ENCODE results near the gene ZNF710. TPM values are rescaled to one million over a fixed set of nuclear protein-coding genes. Genes with fewer than 3 reads are reported as not detected.
A peak's percentile ranks its signal among the peaks of the same experiment; 100 is the strongest.

Gene ZNF710
- total and polyA plus RNA-seq, 9 of the 15 experiments (the other 6 are each of a cell fraction or from before 2014, with no cell fraction given): 0.56 to 14.2 (median 5.2) TPM

GRCh38 chr15:89978914-89979313 is 22.2 kb upstream of the ZNF710 start:
- Histone ChIP-seq H2AFZ (ENCODE audit: low read depth, low read length) (no peak overlapping the region), H3K79me2 (ENCODE audit: control insufficient read depth, insufficient read depth, low read length) (no peaks in the 10 kb centered on the region), H4K20me1 (replicated peaks; ENCODE audit: control insufficient read depth, insufficient read depth, low read length) (no peaks in the 10 kb centered on the region), H3K36me3 (ENCODE audit: control insufficient read depth, insufficient read depth, low read length) (no peaks in the 10 kb centered on the region), H3K9me3 (replicated peaks; ENCODE audit: control insufficient read depth, insufficient read depth, low read depth, low read length) (no peaks in the 10 kb centered on the region), H3K4me1 (replicated peaks in 1 of 2; ENCODE audit: control insufficient read depth in 2 of 2, insufficient read depth in 2 of 2, low read length in 2 of 2) (no peaks in the 10 kb centered on the region; a peak in 1 of 5 replicates), H3K4me2 (ENCODE audit: insufficient read depth, low read length) (no peak overlapping the region), H3K27me3 (ENCODE audit: control insufficient read depth in 2 of 2, insufficient read depth in 2 of 2, low read length in 2 of 2) (peaks cover 0 to 6% of the 10 kb centered on the region in 2 experiments; a peak in 2 of 5 replicates), H3K4me3 (no peak overlapping the region), H3K9me1 (ENCODE audit: control insufficient read depth, insufficient read depth, low read length) (no peaks in the 10 kb centered on the region), H3K9ac (ENCODE audit: insufficient read depth in 1 of 2, low read depth in 2 of 2, low read length in 2 of 2) (no peak overlapping the region), H3K27ac (ENCODE audit: extremely low read depth, low read depth, low read length) (no peak overlapping the region)
- BruUV-seq (replicated peaks): no TSS peak
- intact Hi-C loops (cut with micrococcal nuclease): no loop called here
- 6% methylated on average over 5 of the region's 7 CpGs for WGBS (ENCODE audit: insufficient coverage, low coverage, missing lambda C conversion rate)
- ChIA-PET CTCF (ENCODE audit: low intra/inter-chr PET ratio) (no interaction called here), POLR2A (interaction anchor here (0.6 kb wide), 2 partner anchors 61 to 255 kb away, joined by 4 to 5 read pairs; partner anchors contain the start of genes CIB1 and GDPGP1)
- no peak for ATAC-seq
- DNase-seq (ENCODE audit: extremely low read depth in 1 of 4, low spot score in 3 of 4): no peak
- no peak for TF ChIP-seq RREB1 (CRISPR knock-in tag; IDR thresholded peaks at IDR 0.05)
- 0 out of 2 replicates have a peak, but pooled peaks have one; percentile 14 for TF ChIP-seq BHLHE40 (IDR thresholded peaks at IDR 0.05; ENCODE audit: low read length)
- TF ChIP-seq ZNF280B (CRISPR knock-in tag; IDR thresholded peaks at IDR 0.05): no peak
- no peak for TF ChIP-seq ZNF124 (CRISPR knock-in tag; IDR thresholded peaks at IDR 0.05)
- TF ChIP-seq MTA3 (IDR thresholded peaks at IDR 0.05; ENCODE audit: borderline replicate concordance): no peak
- in situ Hi-C loops (cut with MboI): no loop called here
- no peak for FAIRE-seq

Data from K562 (cell line).